Peyer's patch (tissue), 4 donors: ENCODE results near the gene ICA1L.

Source experiments
- POLR2A ChIP-seq, 2 donors: fragments of 450-650 bp; IDR thresholded peaks; one replicate each; pipeline ENCODE4 v1.5.1; 2017; ENCODE audit warnings: antibody characterized with exemption in 2 of 2, mild to moderate bottlenecking in 2 of 2, moderate library complexity in 2 of 2
- TF ChIP-seq, protein P1 (sequence below), 6 experiments: fragments of 450-650 bp in 4 of 6; fragments of 200-600 bp in 2 of 6; sonication (generic) in 1 of 6; IDR thresholded peaks; one replicate each; pipeline ENCODE4 v1.5.1; 2017 to 2019; ENCODE audit warnings: antibody characterized with exemption in 6 of 6, mild to moderate bottlenecking in 3 of 6, moderate library complexity in 1 of 6

DNA sequence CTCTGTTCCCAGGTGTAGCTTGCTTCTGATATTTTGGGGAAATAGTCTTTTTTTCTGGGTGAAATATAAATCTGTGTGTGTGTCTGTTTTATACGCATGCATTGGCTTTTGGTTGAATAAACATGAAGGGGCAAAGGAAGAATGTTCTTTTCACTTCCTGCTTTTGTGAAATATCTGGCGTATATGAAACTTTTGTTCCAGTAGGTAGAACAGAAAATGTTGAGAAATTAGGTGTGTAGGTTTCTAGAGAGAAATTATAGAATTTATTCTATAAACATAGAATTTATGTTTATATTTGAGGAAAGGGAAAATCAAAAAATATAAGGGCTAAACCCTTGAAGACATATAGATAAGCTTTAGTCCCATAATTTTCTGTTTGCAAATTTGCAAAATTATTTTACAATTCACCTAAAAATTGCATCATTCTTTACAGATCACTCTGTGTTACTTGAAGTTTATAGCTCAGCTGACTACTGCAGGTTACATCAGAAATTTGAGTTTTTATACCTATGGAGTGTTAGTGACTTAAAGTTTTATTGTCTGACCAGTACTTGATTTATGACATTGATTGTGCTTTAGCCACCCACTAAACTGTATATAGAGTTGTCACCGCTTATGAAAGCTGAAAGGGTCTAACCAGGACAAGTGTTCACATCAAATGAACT lies 120.7 kb downstream of the ICA1L start:
- TF ChIP-seq POLR2A (IDR thresholded peaks at IDR 0.05) = no peak
- TF ChIP-seq, protein P1, sequence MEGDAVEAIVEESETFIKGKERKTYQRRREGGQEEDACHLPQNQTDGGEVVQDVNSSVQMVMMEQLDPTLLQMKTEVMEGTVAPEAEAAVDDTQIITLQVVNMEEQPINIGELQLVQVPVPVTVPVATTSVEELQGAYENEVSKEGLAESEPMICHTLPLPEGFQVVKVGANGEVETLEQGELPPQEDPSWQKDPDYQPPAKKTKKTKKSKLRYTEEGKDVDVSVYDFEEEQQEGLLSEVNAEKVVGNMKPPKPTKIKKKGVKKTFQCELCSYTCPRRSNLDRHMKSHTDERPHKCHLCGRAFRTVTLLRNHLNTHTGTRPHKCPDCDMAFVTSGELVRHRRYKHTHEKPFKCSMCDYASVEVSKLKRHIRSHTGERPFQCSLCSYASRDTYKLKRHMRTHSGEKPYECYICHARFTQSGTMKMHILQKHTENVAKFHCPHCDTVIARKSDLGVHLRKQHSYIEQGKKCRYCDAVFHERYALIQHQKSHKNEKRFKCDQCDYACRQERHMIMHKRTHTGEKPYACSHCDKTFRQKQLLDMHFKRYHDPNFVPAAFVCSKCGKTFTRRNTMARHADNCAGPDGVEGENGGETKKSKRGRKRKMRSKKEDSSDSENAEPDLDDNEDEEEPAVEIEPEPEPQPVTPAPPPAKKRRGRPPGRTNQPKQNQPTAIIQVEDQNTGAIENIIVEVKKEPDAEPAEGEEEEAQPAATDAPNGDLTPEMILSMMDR (IDR thresholded peaks at IDR 0.05) = no peak
